WTC11 (cell line): ENCODE data around the gene PPM1M. TPM values are rescaled to one million over a fixed set of nuclear protein-coding genes. Genes with fewer than 3 reads are reported as not detected.

Source experiments
- ATAC-seq: fragments of 200-7000 bp; cut with Tn5 transposase; 2 replicates; pipeline ENCODE4 v1.10.0; 2021; ENCODE audit warnings: mild to moderate bottlenecking, moderate library complexity
- CTCF ChIA-PET: fragments of 300-600 bp; sonication (Branson Sonifier 250); formaldehyde crosslinking; loops from one replicate; lab custom pipeline; 2021; ENCODE audit warnings: antibody characterized with exemption; lab: Charles Lee
- POLR2A ChIA-PET: fragments of 350-600 bp; sonication (Branson Sonifier 250); formaldehyde crosslinking; loops from one replicate; lab custom pipeline; 2021; ENCODE audit warnings: antibody characterized with exemption; lab: Charles Lee
- DNase-seq: peaks from one replicate; pipeline ENCODE4 v3.0.0; 2021; ENCODE audit warnings: low spot score
- H3K27ac Mint-ChIP-seq: 2 replicates; pipeline ENCODE4 v1.8.0; 2021; ENCODE audit warnings: mixed read lengths
- H3K27me3 Mint-ChIP-seq: 2 replicates; pipeline ENCODE4 v1.8.0; 2021; ENCODE audit warnings: low read depth, mild to moderate bottlenecking, moderate library complexity, mixed read lengths
- H3K36me3 Mint-ChIP-seq: 2 replicates; pipeline ENCODE4 v1.8.0; 2021; ENCODE audit warnings: mixed read lengths
- H3K4me1 Mint-ChIP-seq: 2 replicates; pipeline ENCODE4 v1.8.0; 2022; ENCODE audit warnings: mixed read lengths
- H3K4me3 Mint-ChIP-seq: 2 replicates; pipeline ENCODE4 v1.8.0; 2021; ENCODE audit warnings: mild to moderate bottlenecking, moderate library complexity, mixed read lengths
- H3K9me3 Mint-ChIP-seq: 2 replicates; pipeline ENCODE4 v1.8.0; 2021; ENCODE audit warnings: mixed read lengths
- ATF3 ChIP-seq: sonication (generic); formaldehyde crosslinking; conservative IDR thresholded peaks from 2 replicates; pipeline ENCODE4 v1.8.1; 2022; ENCODE audit warnings: mild to moderate bottlenecking, missing genetic modification reagents
- ATF6 ChIP-seq: sonication (generic); formaldehyde crosslinking; IDR thresholded peaks from 2 replicates; pipeline ENCODE4 v1.8.1; 2023; ENCODE audit warnings: mild to moderate bottlenecking, missing genetic modification reagents
- CDX4 ChIP-seq: fragments of 250-450 bp; sonication (Bioruptor Pico); IDR thresholded peaks from 2 replicates; pipeline ENCODE4 v1.9.0; 2021; ENCODE audit warnings: moderate library complexity, mild to moderate bottlenecking, inconsistent platforms, borderline replicate concordance
- CREB1 ChIP-seq: sonication (generic); formaldehyde crosslinking; IDR thresholded peaks from 2 replicates; pipeline ENCODE4 v1.8.0; 2023; ENCODE audit warnings: mild to moderate bottlenecking, missing genetic modification reagents
- FOXJ3 ChIP-seq: sonication (generic); formaldehyde crosslinking; IDR thresholded peaks from 2 replicates; pipeline ENCODE4 v1.9.0; 2021; ENCODE audit warnings: missing genetic modification reagents, mild to moderate bottlenecking, borderline replicate concordance
- FOXP1 ChIP-seq: sonication (generic); formaldehyde crosslinking; IDR thresholded peaks from 2 replicates; pipeline ENCODE4 v1.8.0; 2022; ENCODE audit warnings: missing genetic modification reagents, mild to moderate bottlenecking, moderate library complexity, borderline replicate concordance
- FOXP4 ChIP-seq: sonication (generic); formaldehyde crosslinking; IDR thresholded peaks from 2 replicates; pipeline ENCODE4 v1.8.0; 2022; ENCODE audit warnings: mild to moderate bottlenecking, missing genetic modification reagents
- HMGA2 ChIP-seq: fragments of 250-450 bp; sonication (Bioruptor Pico); IDR thresholded peaks from 2 replicates; pipeline ENCODE4 v1.4.0; 2021; ENCODE audit warnings: mild to moderate bottlenecking, moderate library complexity
- NFE2L1 ChIP-seq: sonication (generic); formaldehyde crosslinking; IDR thresholded peaks from 2 replicates; pipeline ENCODE4 v1.8.1; 2023; ENCODE audit warnings: missing genetic modification reagents
- SMAD3 ChIP-seq: sonication (generic); formaldehyde crosslinking; IDR thresholded peaks from 2 replicates; pipeline ENCODE4 v1.8.0; 2022; ENCODE audit warnings: missing genetic modification reagents, mild to moderate bottlenecking, borderline replicate concordance
- SP1 ChIP-seq: sonication (generic); formaldehyde crosslinking; conservative IDR thresholded peaks from 2 replicates; pipeline ENCODE4 v1.8.1; 2022; ENCODE audit warnings: missing genetic modification reagents
- USF2 ChIP-seq: sonication (generic); formaldehyde crosslinking; IDR thresholded peaks from 2 replicates; pipeline ENCODE4 v1.8.1; 2023; ENCODE audit warnings: mild to moderate bottlenecking, missing genetic modification reagents, moderate library complexity
- ZNF121 ChIP-seq: sonication (generic); formaldehyde crosslinking; IDR thresholded peaks from 2 replicates; pipeline ENCODE4 v1.8.0; 2023; ENCODE audit warnings: missing genetic modification reagents
- ZNF317 ChIP-seq: sonication (generic); formaldehyde crosslinking; IDR thresholded peaks from 2 replicates; pipeline ENCODE4 v1.8.1; 2023; ENCODE audit warnings: low read depth, mild to moderate bottlenecking, moderate library complexity, missing genetic modification reagents, borderline replicate concordance
- ZNF671 ChIP-seq: fragments of 250-450 bp; sonication (Bioruptor Pico); IDR thresholded peaks from 2 replicates; pipeline ENCODE4 v1.8.0; 2021; ENCODE audit warnings: mild to moderate bottlenecking
- total RNA-seq: library from RNA; stranded (reverse); gene quantifications from 3 replicates; pipeline ENCODE4 v1.2.3, GENCODE V29; 2021
- TF ChIP-seq, protein P1 (sequence below): sonication (generic); formaldehyde crosslinking; conservative IDR thresholded peaks from 2 replicates; pipeline ENCODE4 v1.8.1; 2023; ENCODE audit warnings: mild to moderate bottlenecking, low read depth, missing genetic modification reagents, moderate library complexity
- TF ChIP-seq, protein P2 (sequence below): fragments of 200-600 bp; IDR thresholded peaks from 2 replicates; pipeline ENCODE4 v1.8.0; 2022; ENCODE audit warnings: antibody characterized with exemption

The PPM1M gene
- total RNA-seq, 1 experiment from 2014 or later: 7.0 TPM

DNA sequence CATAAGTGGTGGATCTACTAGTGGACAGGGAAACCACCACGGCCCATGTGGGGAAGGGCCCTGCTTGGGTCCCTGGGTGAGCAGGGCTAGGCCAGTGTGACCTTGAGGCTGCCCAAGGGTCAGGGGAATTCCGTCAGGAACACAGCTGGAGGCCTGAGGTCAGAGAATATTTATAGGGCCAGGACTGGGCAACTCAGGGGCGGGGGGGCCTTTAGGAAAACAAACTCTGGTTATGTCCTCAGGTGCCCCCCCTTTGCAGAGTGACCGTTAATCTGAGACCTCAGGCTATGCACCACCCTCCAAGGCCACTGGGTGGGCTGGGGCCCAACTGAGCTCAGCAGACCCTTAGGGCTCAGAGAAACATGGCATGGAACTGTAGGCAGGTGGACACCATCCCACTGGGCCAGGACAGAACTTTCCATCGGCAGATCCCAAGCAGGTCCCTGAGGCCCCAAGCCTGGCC is 9.1 kb upstream of the PPM1M start:
- TF ChIP-seq FOXP1 (CRISPR knock-in tag) (no peak), HMGA2 (CRISPR knock-in tag) (no peak), NFE2L1 (CRISPR knock-in tag) (no peak), SMAD3 (CRISPR knock-in tag) (no peak), CDX4 (CRISPR knock-in tag) (no peak), ZNF317 (CRISPR knock-in tag) (no peak), ZNF671 (CRISPR knock-in tag) (no peak), FOXJ3 (CRISPR knock-in tag) (no peak), ATF3 (CRISPR knock-in tag) (no peak), ATF6 (CRISPR knock-in tag) (no peak), CREB1 (no peak), ZNF121 (CRISPR knock-in tag) (no peak), USF2 (CRISPR knock-in tag) (no peak)
- TF ChIP-seq, protein P1, sequence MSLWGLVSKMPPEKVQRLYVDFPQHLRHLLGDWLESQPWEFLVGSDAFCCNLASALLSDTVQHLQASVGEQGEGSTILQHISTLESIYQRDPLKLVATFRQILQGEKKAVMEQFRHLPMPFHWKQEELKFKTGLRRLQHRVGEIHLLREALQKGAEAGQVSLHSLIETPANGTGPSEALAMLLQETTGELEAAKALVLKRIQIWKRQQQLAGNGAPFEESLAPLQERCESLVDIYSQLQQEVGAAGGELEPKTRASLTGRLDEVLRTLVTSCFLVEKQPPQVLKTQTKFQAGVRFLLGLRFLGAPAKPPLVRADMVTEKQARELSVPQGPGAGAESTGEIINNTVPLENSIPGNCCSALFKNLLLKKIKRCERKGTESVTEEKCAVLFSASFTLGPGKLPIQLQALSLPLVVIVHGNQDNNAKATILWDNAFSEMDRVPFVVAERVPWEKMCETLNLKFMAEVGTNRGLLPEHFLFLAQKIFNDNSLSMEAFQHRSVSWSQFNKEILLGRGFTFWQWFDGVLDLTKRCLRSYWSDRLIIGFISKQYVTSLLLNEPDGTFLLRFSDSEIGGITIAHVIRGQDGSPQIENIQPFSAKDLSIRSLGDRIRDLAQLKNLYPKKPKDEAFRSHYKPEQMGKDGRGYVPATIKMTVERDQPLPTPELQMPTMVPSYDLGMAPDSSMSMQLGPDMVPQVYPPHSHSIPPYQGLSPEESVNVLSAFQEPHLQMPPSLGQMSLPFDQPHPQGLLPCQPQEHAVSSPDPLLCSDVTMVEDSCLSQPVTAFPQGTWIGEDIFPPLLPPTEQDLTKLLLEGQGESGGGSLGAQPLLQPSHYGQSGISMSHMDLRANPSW: no peak
- TF ChIP-seq, protein P2, sequence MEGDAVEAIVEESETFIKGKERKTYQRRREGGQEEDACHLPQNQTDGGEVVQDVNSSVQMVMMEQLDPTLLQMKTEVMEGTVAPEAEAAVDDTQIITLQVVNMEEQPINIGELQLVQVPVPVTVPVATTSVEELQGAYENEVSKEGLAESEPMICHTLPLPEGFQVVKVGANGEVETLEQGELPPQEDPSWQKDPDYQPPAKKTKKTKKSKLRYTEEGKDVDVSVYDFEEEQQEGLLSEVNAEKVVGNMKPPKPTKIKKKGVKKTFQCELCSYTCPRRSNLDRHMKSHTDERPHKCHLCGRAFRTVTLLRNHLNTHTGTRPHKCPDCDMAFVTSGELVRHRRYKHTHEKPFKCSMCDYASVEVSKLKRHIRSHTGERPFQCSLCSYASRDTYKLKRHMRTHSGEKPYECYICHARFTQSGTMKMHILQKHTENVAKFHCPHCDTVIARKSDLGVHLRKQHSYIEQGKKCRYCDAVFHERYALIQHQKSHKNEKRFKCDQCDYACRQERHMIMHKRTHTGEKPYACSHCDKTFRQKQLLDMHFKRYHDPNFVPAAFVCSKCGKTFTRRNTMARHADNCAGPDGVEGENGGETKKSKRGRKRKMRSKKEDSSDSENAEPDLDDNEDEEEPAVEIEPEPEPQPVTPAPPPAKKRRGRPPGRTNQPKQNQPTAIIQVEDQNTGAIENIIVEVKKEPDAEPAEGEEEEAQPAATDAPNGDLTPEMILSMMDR: no peak
- Mint-ChIP-seq H3K9me3 (no peaks in the 10 kb centered on the region), H3K27ac (peak overlapping the region; percentile 80), H3K4me1 (peaks cover 43% of the 10 kb centered on the region), H3K27me3 (no peaks in the 10 kb centered on the region), H3K4me3 (no peak overlapping the region), H3K36me3 (no peaks in the 10 kb centered on the region)
- POLR2A ChIA-PET: interaction anchor here (1.1 to 2.8 kb wide), 2 partner anchors 16 to 41 kb away, joined by 3 to 19 read pairs; partner anchors contain the start of gene WDR82
- no peak for DNase-seq
- ATAC-seq: no peak
- CTCF ChIA-PET: interaction anchor here (0.7 to 9.1 kb wide), 11 partner anchors 13 to 212 kb away, joined by 3 to 222 read pairs (median 3); partner anchors contain the start of genes TLR9 and WDR82

DNA sequence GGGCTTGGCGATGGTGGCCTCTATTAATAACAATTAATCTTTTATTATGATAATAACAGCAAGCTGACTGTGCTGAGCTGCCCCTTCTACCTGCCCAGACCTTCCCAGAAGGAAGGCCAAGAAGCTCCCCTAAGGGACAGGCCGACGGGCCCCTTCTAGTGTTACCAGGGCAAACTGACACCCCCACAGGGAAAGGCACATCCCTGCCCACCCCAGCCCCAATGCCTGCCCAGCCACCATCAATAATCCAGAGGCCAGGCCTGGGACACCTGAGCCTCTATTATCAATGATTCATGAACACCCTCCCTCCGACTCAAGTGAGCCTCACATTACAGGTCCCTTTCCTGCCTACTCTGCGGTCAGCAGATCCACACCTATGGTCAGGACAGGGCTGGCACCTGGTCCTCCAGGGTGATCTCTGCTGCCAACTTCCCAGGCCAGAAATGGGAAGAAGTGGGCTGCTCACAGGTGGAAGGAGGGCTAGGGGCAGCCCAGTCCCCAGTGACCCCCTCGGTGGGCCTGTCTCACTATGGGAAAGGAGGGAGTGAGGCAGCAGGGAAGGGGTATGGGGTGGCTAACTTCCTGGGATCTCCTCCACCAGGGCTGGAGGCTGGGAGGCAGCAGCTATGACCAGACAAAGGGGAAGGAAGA is 8.4 kb upstream of the PPM1M start:
- H3K9me3 Mint-ChIP-seq: no peaks in the 10 kb centered on the region
- H3K4me3 Mint-ChIP-seq: peak overlapping the region; percentile 39
- H3K36me3 Mint-ChIP-seq: no peaks in the 10 kb centered on the region
- ATAC-seq (no peak), DNase-seq (no peak)
- ChIA-PET POLR2A (interaction anchor here (0.6 to 2.8 kb wide), 4 partner anchors 15 to 179 kb away, joined by 3 to 19 read pairs (median 3); partner anchors contain the start of gene WDR82), CTCF (interaction anchor here (0.7 to 9.1 kb wide), 15 partner anchors 9 to 211 kb away, joined by 3 to 222 read pairs (median 3); partner anchors contain the start of genes PPM1M, TLR9 and WDR82)
- H3K27me3 Mint-ChIP-seq: peaks cover under 1% of the 10 kb centered on the region; the same call in 1 of the 2 replicates
- H3K4me1 Mint-ChIP-seq: peaks cover 43% of the 10 kb centered on the region
- H3K27ac Mint-ChIP-seq: peak overlapping the region; percentile 72
- TF ChIP-seq, protein P1: no peak
- TF ChIP-seq SP1 (CRISPR knock-in tag) (no peak), CDX4 (CRISPR knock-in tag) (no peak), FOXP4 (CRISPR knock-in tag) (no peak)
